Smooth muscle cell (in vitro differentiated cells): ENCODE measurements around the gene CREB5. TPM values are rescaled to one million over a fixed set of nuclear protein-coding genes. Genes with fewer than 3 reads are reported as not detected.

ENCODE experiments used
- DNase-seq: peaks from one replicate; lab custom pipeline; 2025; ENCODE audit not compliant: unreplicated experiment; lab: John Stamatoyannopoulos, UW
- H2AFZ ChIP-seq: fragments of 200-600 bp; sonication (generic); 2 replicates; pipeline ENCODE4 v1.6.0; 2016; ENCODE audit warnings: antibody characterized with exemption, low read depth, mild to moderate bottlenecking
- H3F3A ChIP-seq: fragments of 200-600 bp; sonication (generic); 2 replicates; pipeline ENCODE4 v1.6.0; 2017; ENCODE audit warnings: antibody characterized with exemption, low read depth
- H3K27ac ChIP-seq: fragments of 200-600 bp; sonication (generic); 2 replicates; pipeline ENCODE4 v1.5.1; 2016; ENCODE audit warnings: low read depth, mild to moderate bottlenecking
- H3K27me3 ChIP-seq: fragments of 200-600 bp; sonication (generic); 2 replicates; pipeline ENCODE4 v1.6.1; 2016; ENCODE audit warnings: low read depth, mild to moderate bottlenecking
- H3K36me3 ChIP-seq: fragments of 200-600 bp; sonication (generic); 2 replicates; pipeline ENCODE4 v1.5.1; 2016; ENCODE audit warnings: low read depth
- H3K4me1 ChIP-seq: fragments of 200-600 bp; sonication (generic); 2 replicates; pipeline ENCODE4 v1.5.1; 2016; ENCODE audit warnings: low read depth
- H3K4me2 ChIP-seq: fragments of 200-600 bp; sonication (generic); 2 replicates; pipeline ENCODE4 v1.6.0; 2016; ENCODE audit warnings: mild to moderate bottlenecking
- H3K4me3 ChIP-seq: fragments of 200-600 bp; sonication (generic); 2 replicates; pipeline ENCODE4 v1.5.1; 2016; ENCODE audit warnings: mild to moderate bottlenecking
- H3K79me2 ChIP-seq: fragments of 200-600 bp; sonication (generic); 2 replicates; pipeline ENCODE4 v1.6.0; 2016; ENCODE audit warnings: low read depth, mild to moderate bottlenecking
- H3K9ac ChIP-seq: fragments of 200-600 bp; sonication (generic); 2 replicates; pipeline ENCODE4 v1.6.0; 2016; ENCODE audit warnings: low read depth
- H3K9me3 ChIP-seq: fragments of 200-600 bp; sonication (generic); replicated peaks from 2 replicates; pipeline ENCODE4 v1.5.1; 2016; ENCODE audit warnings: low read depth
- H4K20me1 ChIP-seq: fragments of 200-600 bp; sonication (generic); 2 replicates; pipeline ENCODE4 v1.6.0; 2016; ENCODE audit warnings: low read depth
- WGBS: methylation state at CpG from one replicate; pipeline ENCODE4 v1.1.7; 2016; ENCODE audit warnings: low lambda C conversion rate; 5-methylcytosine and 5-hydroxymethylcytosine counted together
- polyA plus RNA-seq: library from polyadenylated mRNA; unstranded; fragments of >200 nt; fragmentation: Nextera tagmentation; extraction: Ambion mirVana; gene quantifications from 2 replicates; pipeline ENCODE4 v1.2.1, GENCODE V29; 2016
- total RNA-seq: library from RNA; depleted of rRNA; stranded (reverse); fragments of >200 nt; gene quantifications from 2 replicates; pipeline ENCODE4 v1.2.3, GENCODE V29; 2014
- TF ChIP-seq, protein P1 (sequence below): fragments of 200-600 bp; sonication (generic); IDR thresholded peaks from 2 replicates; pipeline ENCODE4 v1.5.1; 2017; ENCODE audit warnings: borderline replicate concordance, mild to moderate bottlenecking, antibody characterized with exemption; ENCODE audit not compliant: insufficient read depth, poor library complexity, severe bottlenecking

The CREB5 gene
- total and polyA plus RNA-seq, 2 experiments from 2014 or later = 6.2 to 18.2 TPM

DNA sequence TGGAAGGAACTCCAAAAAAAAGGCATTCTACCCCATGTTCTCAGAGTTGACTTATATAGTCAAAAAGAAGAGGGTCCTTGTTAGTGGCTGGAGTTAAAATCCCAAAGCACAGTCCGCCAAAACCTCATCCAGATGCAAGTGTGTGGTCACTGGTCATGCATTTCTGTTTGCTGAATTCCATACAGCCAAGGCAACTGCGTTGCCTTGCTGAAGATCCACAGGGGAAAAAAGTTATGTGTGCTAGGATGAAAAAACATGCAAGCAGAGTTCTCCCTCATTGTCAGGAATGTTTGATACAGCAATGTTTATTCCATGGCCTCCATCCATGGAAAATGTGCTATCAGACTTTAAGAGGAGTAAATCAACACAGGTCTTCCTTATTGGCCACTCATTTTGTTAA is 213.1 kb downstream of the CREB5 start:
- H3K9me3 ChIP-seq = no peaks in the 10 kb centered on the region
- no peak overlapping the region for H3K9ac ChIP-seq
- H4K20me1 ChIP-seq = no peaks in the 10 kb centered on the region
- H2AFZ ChIP-seq = no peak overlapping the region
- DNase-seq = no peak
- 64% methylated on average over 2 of the region's 2 CpGs for WGBS
- H3K27ac ChIP-seq = no peak overlapping the region
- no peak overlapping the region for H3K4me2 ChIP-seq
- no peaks in the 10 kb centered on the region for H3K36me3 ChIP-seq
- H3K27me3 ChIP-seq = no peaks in the 10 kb centered on the region
- TF ChIP-seq, protein P1, sequence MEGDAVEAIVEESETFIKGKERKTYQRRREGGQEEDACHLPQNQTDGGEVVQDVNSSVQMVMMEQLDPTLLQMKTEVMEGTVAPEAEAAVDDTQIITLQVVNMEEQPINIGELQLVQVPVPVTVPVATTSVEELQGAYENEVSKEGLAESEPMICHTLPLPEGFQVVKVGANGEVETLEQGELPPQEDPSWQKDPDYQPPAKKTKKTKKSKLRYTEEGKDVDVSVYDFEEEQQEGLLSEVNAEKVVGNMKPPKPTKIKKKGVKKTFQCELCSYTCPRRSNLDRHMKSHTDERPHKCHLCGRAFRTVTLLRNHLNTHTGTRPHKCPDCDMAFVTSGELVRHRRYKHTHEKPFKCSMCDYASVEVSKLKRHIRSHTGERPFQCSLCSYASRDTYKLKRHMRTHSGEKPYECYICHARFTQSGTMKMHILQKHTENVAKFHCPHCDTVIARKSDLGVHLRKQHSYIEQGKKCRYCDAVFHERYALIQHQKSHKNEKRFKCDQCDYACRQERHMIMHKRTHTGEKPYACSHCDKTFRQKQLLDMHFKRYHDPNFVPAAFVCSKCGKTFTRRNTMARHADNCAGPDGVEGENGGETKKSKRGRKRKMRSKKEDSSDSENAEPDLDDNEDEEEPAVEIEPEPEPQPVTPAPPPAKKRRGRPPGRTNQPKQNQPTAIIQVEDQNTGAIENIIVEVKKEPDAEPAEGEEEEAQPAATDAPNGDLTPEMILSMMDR = no peak
- H3K79me2 ChIP-seq = no peaks in the 10 kb centered on the region
- no peak overlapping the region for H3K4me3 ChIP-seq
- H3K4me1 ChIP-seq = peaks cover 4% of the 10 kb centered on the region
- no peaks in the 10 kb centered on the region for H3F3A ChIP-seq

DNA sequence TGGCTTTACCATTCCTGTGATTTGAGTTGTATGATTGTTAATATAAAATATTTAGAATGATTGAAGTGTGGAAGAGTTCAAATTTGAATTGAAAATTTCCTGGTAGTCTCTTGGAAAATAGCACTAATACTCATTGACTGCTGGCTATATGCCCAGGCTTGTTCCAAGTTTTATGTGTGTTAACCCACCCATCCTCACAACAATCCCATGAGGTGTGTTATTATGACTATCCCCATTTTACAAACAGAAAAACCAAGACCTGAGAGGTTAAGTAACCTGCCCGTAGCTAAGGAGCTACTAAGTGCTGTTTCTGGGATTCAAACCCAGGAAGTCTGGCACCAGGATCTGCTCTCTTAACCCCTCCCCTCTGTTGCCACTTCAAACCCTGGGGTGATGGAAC is 213.9 kb downstream of the CREB5 start:
- Histone ChIP-seq H3K4me2 (no peak overlapping the region), H3K9me3 (no peaks in the 10 kb centered on the region), H3K27ac (no peak overlapping the region), H4K20me1 (no peaks in the 10 kb centered on the region), H3F3A (no peaks in the 10 kb centered on the region), H3K4me3 (no peak overlapping the region), H3K36me3 (no peaks in the 10 kb centered on the region), H2AFZ (no peak overlapping the region), H3K9ac (no peak overlapping the region), H3K27me3 (no peaks in the 10 kb centered on the region), H3K4me1 (peaks cover 4% of the 10 kb centered on the region), H3K79me2 (no peaks in the 10 kb centered on the region)
- DNase-seq = no peak
- TF ChIP-seq, protein P1 = no peak
- 85% methylated on average over 1 of the region's 1 CpG for WGBS

DNA sequence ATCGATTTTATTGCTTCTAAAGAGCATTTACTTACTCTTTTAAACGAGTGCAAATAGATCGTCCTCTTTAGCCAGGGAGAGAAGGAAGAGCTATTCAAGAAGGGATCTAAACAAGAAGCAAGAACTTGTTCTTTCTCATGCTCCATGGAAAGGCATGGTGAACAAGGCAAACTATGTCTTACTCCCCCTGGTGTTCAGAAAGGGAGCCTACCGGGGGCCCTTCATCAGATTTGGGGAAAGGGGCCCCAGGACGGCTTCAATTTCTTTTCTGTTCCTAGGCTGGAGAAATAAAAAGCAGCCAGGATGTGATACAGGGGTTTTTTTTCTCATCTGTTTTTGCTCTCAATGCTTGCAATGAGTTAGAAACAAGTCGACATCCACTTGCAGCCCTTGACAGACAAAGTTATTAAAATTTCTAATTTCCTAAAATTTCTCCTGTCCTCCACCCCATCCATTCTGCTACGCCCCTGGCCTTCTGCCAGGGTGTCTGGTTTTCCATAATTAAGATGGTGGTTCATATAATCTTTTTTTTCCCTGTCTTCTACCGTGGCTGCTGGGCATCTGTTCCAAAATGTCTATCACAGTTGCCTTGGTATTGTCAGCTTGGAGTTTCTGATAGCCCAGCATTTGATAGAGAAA is 214.4 kb downstream of the CREB5 start:
- Histone ChIP-seq H3K4me2 (no peak overlapping the region), H3K4me1 (peaks cover 4% of the 10 kb centered on the region), H3K9me3 (no peaks in the 10 kb centered on the region), H4K20me1 (no peaks in the 10 kb centered on the region), H3F3A (no peaks in the 10 kb centered on the region), H3K4me3 (no peak overlapping the region), H3K27ac (no peak overlapping the region), H3K27me3 (no peaks in the 10 kb centered on the region), H3K36me3 (no peaks in the 10 kb centered on the region), H2AFZ (no peak overlapping the region), H3K9ac (no peak overlapping the region), H3K79me2 (no peaks in the 10 kb centered on the region)
- WGBS = 40% methylated on average over 8 of the region's 8 CpGs
- TF ChIP-seq, protein P1 = peak; percentile 61
- no peak for DNase-seq

DNA sequence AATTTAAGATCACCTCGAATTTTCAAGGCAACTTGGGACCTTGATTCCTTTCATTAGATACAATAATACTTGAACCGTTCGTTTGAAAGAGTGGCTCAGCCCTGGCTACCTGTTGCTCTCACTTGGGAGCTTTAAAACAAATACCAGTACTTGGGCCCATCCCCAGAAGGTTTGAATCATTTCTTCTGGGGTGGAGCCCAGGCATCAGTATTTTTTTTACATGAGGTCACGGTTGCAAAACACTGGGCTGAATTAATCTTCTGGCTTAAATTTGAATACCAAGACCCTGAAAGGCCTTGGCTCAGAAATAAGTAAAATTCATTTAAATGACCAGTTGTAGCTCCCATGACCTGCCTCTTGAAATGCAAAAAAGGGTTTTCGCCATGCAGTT is 214.9 kb downstream of the CREB5 start:
- 81% methylated on average over 5 of the region's 5 CpGs for WGBS
- no peak for DNase-seq

More for the DNA sequence above, 214.9 kb downstream of the CREB5 start:
- H3K79me2 ChIP-seq = no peaks in the 10 kb centered on the region
- no peaks in the 10 kb centered on the region for H3K36me3 ChIP-seq
- H4K20me1 ChIP-seq = no peaks in the 10 kb centered on the region
- H3K9ac ChIP-seq = no peak overlapping the region
- H3K9me3 ChIP-seq = no peaks in the 10 kb centered on the region
- no peaks in the 10 kb centered on the region for H3F3A ChIP-seq
- peaks cover 4% of the 10 kb centered on the region for H3K4me1 ChIP-seq
- no peak overlapping the region for H3K4me3 ChIP-seq
- no peak overlapping the region for H2AFZ ChIP-seq
- peaks cover under 1% of the 10 kb centered on the region for H3K27me3 ChIP-seq
- TF ChIP-seq, protein P1 = no peak
- no peak overlapping the region for H3K27ac ChIP-seq
- no peak overlapping the region for H3K4me2 ChIP-seq
